MM.1S (cell line): ENCODE measurements around the gene VDAC2.

Experiments used
- DNase-seq: peaks from one replicate; pipeline ENCODE4 v3.0.0-alpha.2; 2015
- H2AFZ ChIP-seq: fragments of 300-600 bp; sonication (generic); 2 replicates; pipeline ENCODE4 v1.6.0; 2016; ENCODE audit warnings: antibody characterized with exemption, low read length
- H3F3A ChIP-seq: fragments of 300-600 bp; sonication (generic); 2 replicates; pipeline ENCODE4 v1.6.1; 2016; ENCODE audit warnings: mild to moderate bottlenecking, antibody characterized with exemption, low read length, moderate library complexity, mixed read lengths; ENCODE audit not compliant: insufficient read depth
- H3K27ac ChIP-seq: fragments of 300-600 bp; sonication (generic); 2 replicates; pipeline ENCODE4 v1.5.1; 2016; ENCODE audit warnings: mild to moderate bottlenecking, low read length
- H3K27me3 ChIP-seq: fragments of 300-600 bp; sonication (generic); replicated peaks from 2 replicates; pipeline ENCODE4 v1.6.0; 2016; ENCODE audit warnings: low read length; ENCODE audit not compliant: insufficient read depth
- H3K36me3 ChIP-seq: fragments of 300-600 bp; sonication (generic); replicated peaks from 2 replicates; pipeline ENCODE4 v1.6.1; 2016; ENCODE audit warnings: mild to moderate bottlenecking, low read length, mixed read lengths; ENCODE audit not compliant: insufficient read depth
- H3K4me1 ChIP-seq: fragments of 300-600 bp; sonication (generic); 2 replicates; pipeline ENCODE4 v1.6.1; 2016; ENCODE audit warnings: low read length, mixed read lengths
- H3K4me2 ChIP-seq: fragments of 300-600 bp; sonication (generic); 2 replicates; pipeline ENCODE4 v1.6.0; 2016; ENCODE audit warnings: low read depth, low read length
- H3K4me3 ChIP-seq: fragments of 300-600 bp; sonication (generic); 2 replicates; pipeline ENCODE4 v1.5.1; 2016; ENCODE audit warnings: low read length, mixed read lengths
- H3K79me2 ChIP-seq: fragments of 300-600 bp; sonication (generic); 2 replicates; pipeline ENCODE4 v1.6.1; 2016; ENCODE audit warnings: mixed run types, low read length, mixed read lengths
- H3K9ac ChIP-seq: fragments of 300-600 bp; sonication (generic); 2 replicates; pipeline ENCODE4 v1.6.1; 2016; ENCODE audit warnings: low read length, mixed read lengths
- H3K9me2 ChIP-seq: fragments of 300-600 bp; sonication (generic); replicated peaks from 2 replicates; pipeline ENCODE4 v1.6.1; 2016; ENCODE audit warnings: mild to moderate bottlenecking, low read length, mixed read lengths; ENCODE audit not compliant: insufficient read depth
- H3K9me3 ChIP-seq: fragments of 300-600 bp; sonication (generic); replicated peaks from 2 replicates; pipeline ENCODE4 v1.6.1; 2016; ENCODE audit warnings: mild to moderate bottlenecking, low read length, mixed read lengths; ENCODE audit not compliant: insufficient read depth
- H4K20me1 ChIP-seq: fragments of 300-600 bp; sonication (generic); 2 replicates; pipeline ENCODE4 v1.6.1; 2016; ENCODE audit warnings: mild to moderate bottlenecking, low read length, moderate library complexity, mixed read lengths; ENCODE audit not compliant: insufficient read depth
- EZH2 ChIP-seq: fragments of 300-600 bp; sonication (generic); optimal IDR thresholded peaks from 2 replicates; pipeline ENCODE3; 2017; ENCODE audit warnings: low read depth, mild to moderate bottlenecking, antibody characterized with exemption, low read length, mixed read lengths
- EZH2phosphoT487 ChIP-seq: fragments of 300-600 bp; sonication (generic); IDR thresholded peaks from 2 replicates; pipeline ENCODE4 v1.6.1; 2018; ENCODE audit warnings: antibody characterized with exemption, low read length
- TF ChIP-seq, protein P1 (sequence below): fragments of 300-600 bp; sonication (generic); IDR thresholded peaks from 2 replicates; pipeline ENCODE4 v1.5.1; 2016; ENCODE audit warnings: antibody characterized with exemption, low read length, mixed read lengths

VDAC2 gene

GRCh38 chr10:75176046-75176445 lies 34.5 kb upstream of the VDAC2 start:
- H4K20me1 ChIP-seq, result no peaks in the 10 kb centered on the region
- H3K9me3 ChIP-seq, result no peaks in the 10 kb centered on the region
- H3K4me2 ChIP-seq, result no peak overlapping the region
- TF ChIP-seq EZH2 (no peak), EZH2phosphoT487 (no peak)
- TF ChIP-seq, protein P1, sequence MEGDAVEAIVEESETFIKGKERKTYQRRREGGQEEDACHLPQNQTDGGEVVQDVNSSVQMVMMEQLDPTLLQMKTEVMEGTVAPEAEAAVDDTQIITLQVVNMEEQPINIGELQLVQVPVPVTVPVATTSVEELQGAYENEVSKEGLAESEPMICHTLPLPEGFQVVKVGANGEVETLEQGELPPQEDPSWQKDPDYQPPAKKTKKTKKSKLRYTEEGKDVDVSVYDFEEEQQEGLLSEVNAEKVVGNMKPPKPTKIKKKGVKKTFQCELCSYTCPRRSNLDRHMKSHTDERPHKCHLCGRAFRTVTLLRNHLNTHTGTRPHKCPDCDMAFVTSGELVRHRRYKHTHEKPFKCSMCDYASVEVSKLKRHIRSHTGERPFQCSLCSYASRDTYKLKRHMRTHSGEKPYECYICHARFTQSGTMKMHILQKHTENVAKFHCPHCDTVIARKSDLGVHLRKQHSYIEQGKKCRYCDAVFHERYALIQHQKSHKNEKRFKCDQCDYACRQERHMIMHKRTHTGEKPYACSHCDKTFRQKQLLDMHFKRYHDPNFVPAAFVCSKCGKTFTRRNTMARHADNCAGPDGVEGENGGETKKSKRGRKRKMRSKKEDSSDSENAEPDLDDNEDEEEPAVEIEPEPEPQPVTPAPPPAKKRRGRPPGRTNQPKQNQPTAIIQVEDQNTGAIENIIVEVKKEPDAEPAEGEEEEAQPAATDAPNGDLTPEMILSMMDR, result no peak
- no peak for DNase-seq
- no peaks in the 10 kb centered on the region for H3K79me2 ChIP-seq
- H3K9me2 ChIP-seq, result no peaks in the 10 kb centered on the region
- H3K4me1 ChIP-seq, result no peaks in the 10 kb centered on the region
- H2AFZ ChIP-seq, result no peak overlapping the region
- H3K9ac ChIP-seq, result no peak overlapping the region
- H3K27me3 ChIP-seq, result no peaks in the 10 kb centered on the region
- H3K27ac ChIP-seq, result no peak overlapping the region
- no peaks in the 10 kb centered on the region for H3F3A ChIP-seq
- no peaks in the 10 kb centered on the region for H3K36me3 ChIP-seq
- no peak overlapping the region for H3K4me3 ChIP-seq

GRCh38 chr10:75176736-75177135 lies 33.9 kb upstream of the VDAC2 start:
- H3F3A ChIP-seq, result no peaks in the 10 kb centered on the region
- H2AFZ ChIP-seq, result no peak overlapping the region
- no peaks in the 10 kb centered on the region for H3K36me3 ChIP-seq
- H3K27me3 ChIP-seq, result no peaks in the 10 kb centered on the region
- no peaks in the 10 kb centered on the region for H3K4me1 ChIP-seq
- no peaks in the 10 kb centered on the region for H3K79me2 ChIP-seq
- no peak overlapping the region for H3K4me3 ChIP-seq
- no peak overlapping the region for H3K4me2 ChIP-seq
- DNase-seq, result no peak
- TF ChIP-seq EZH2phosphoT487, result no peak
- H3K9ac ChIP-seq, result no peak overlapping the region
- H3K9me2 ChIP-seq, result no peaks in the 10 kb centered on the region
- no peak overlapping the region for H3K27ac ChIP-seq
- no peaks in the 10 kb centered on the region for H4K20me1 ChIP-seq
- no peaks in the 10 kb centered on the region for H3K9me3 ChIP-seq

GRCh38 chr10:75179657-75180177 lies 30.9 kb upstream of the VDAC2 start:
- Histone ChIP-seq H3K79me2 (no peaks in the 10 kb centered on the region), H3K9me2 (no peaks in the 10 kb centered on the region), H3K27ac (no peak overlapping the region), H2AFZ (no peak overlapping the region), H3K36me3 (no peaks in the 10 kb centered on the region), H4K20me1 (no peaks in the 10 kb centered on the region), H3F3A (no peaks in the 10 kb centered on the region), H3K4me2 (no peak overlapping the region), H3K4me1 (no peaks in the 10 kb centered on the region), H3K9me3 (no peaks in the 10 kb centered on the region), H3K4me3 (no peak overlapping the region), H3K9ac (no peak overlapping the region), H3K27me3 (no peaks in the 10 kb centered on the region)
- no peak for DNase-seq
- TF ChIP-seq EZH2phosphoT487, result no peak
- TF ChIP-seq EZH2, result no peak
- TF ChIP-seq, protein P1, result no peak

GRCh38 chr10:75180592-75180991 lies 30.0 kb upstream of the VDAC2 start:
- Histone ChIP-seq H4K20me1 (no peaks in the 10 kb centered on the region), H2AFZ (no peak overlapping the region), H3K9me3 (no peaks in the 10 kb centered on the region), H3K27ac (no peak overlapping the region), H3K9me2 (no peaks in the 10 kb centered on the region), H3K36me3 (no peaks in the 10 kb centered on the region), H3K79me2 (no peaks in the 10 kb centered on the region), H3K4me2 (no peak overlapping the region), H3F3A (no peaks in the 10 kb centered on the region), H3K4me3 (no peak overlapping the region), H3K9ac (no peak overlapping the region), H3K4me1 (no peaks in the 10 kb centered on the region), H3K27me3 (no peaks in the 10 kb centered on the region)
- DNase-seq, result no peak
- TF ChIP-seq, protein P1, result no peak
- TF ChIP-seq EZH2phosphoT487 (no peak), EZH2 (no peak)
